Astrocyte (in vitro differentiated cells and primary cell): ENCODE data around the gene PLEKHA3. TPM values are rescaled to one million over a fixed set of nuclear protein-coding genes. Genes with fewer than 3 reads are reported as not detected.
A peak's percentile ranks its signal among the peaks of the same experiment; 100 is the strongest.
"Not testable (repeated sequence)": the region's sequence is repeated elsewhere in the genome, so short reads cannot be mapped to it uniquely, and the experiment has no call there.

ENCODE experiments used
- DNase-seq: peaks from one replicate; pipeline ENCODE4 v3.0.0-alpha.2; 2010; ENCODE audit warnings: low read depth
- FAIRE-seq: peaks from 2 replicates; lab custom pipeline; 2011; peaks lifted over from hg19 to GRCh38; lab: Jason Lieb, UNC
- H2AFZ ChIP-seq: 2 replicates; pipeline ENCODE4 v1.6.0; 2012; ENCODE audit warnings: low read depth, low read length, inconsistent platforms
- H3K27ac ChIP-seq: 2 replicates; pipeline ENCODE4 v1.5.1; 2011; ENCODE audit warnings: low read depth, low read length, inconsistent platforms
- H3K27me3 ChIP-seq: 2 replicates; pipeline ENCODE4 v1.6.0; 2011; ENCODE audit warnings: low read length, inconsistent platforms; ENCODE audit not compliant: insufficient read depth
- H3K36me3 ChIP-seq: 2 replicates; pipeline ENCODE4 v1.5.1; 2011; ENCODE audit warnings: low read length, inconsistent platforms; ENCODE audit not compliant: insufficient read depth
- H3K4me1 ChIP-seq: 2 replicates; pipeline ENCODE4 v1.5.1; 2011; ENCODE audit warnings: low read length, inconsistent platforms; ENCODE audit not compliant: insufficient read depth
- H3K4me2 ChIP-seq: 2 replicates; pipeline ENCODE4 v1.6.0; 2012; ENCODE audit warnings: low read length, inconsistent platforms
- H3K4me3 ChIP-seq: 2 replicates; pipeline ENCODE4 v1.5.1; 2011; ENCODE audit warnings: low read depth, mild to moderate bottlenecking, low read length, inconsistent platforms; ENCODE audit not compliant: insufficient read depth
- H3K79me2 ChIP-seq: 2 replicates; pipeline ENCODE4 v1.6.0; 2012; ENCODE audit warnings: mild to moderate bottlenecking, low read length, inconsistent platforms; ENCODE audit not compliant: insufficient read depth
- H3K9ac ChIP-seq: 2 replicates; pipeline ENCODE4 v1.6.0; 2012; ENCODE audit warnings: mild to moderate bottlenecking, low read length, inconsistent platforms
- H3K9me3 ChIP-seq: 2 replicates; pipeline ENCODE4 v1.5.1; 2012; ENCODE audit warnings: low read depth, mild to moderate bottlenecking, low read length, inconsistent platforms; ENCODE audit not compliant: insufficient read depth
- H4K20me1 ChIP-seq: 2 replicates; pipeline ENCODE4 v1.6.0; 2012; ENCODE audit warnings: low read length, inconsistent platforms; ENCODE audit not compliant: insufficient read depth
- H3K27ac Mint-ChIP-seq: one replicate; pipeline ENCODE4 v1.8.0; 2021; ENCODE audit warnings: mild to moderate bottlenecking, mixed read lengths; ENCODE audit not compliant: unreplicated experiment
- H3K27me3 Mint-ChIP-seq: one replicate; pipeline ENCODE4 v1.8.0; 2021; ENCODE audit warnings: low read depth, mixed read lengths; ENCODE audit not compliant: unreplicated experiment
- H3K36me3 Mint-ChIP-seq: one replicate; pipeline ENCODE4 v1.8.0; 2021; ENCODE audit warnings: low read depth, mixed read lengths; ENCODE audit not compliant: unreplicated experiment
- H3K4me1 Mint-ChIP-seq: one replicate; pipeline ENCODE4 v1.8.0; 2021; ENCODE audit warnings: low read depth, mixed read lengths; ENCODE audit not compliant: unreplicated experiment
- H3K4me3 Mint-ChIP-seq: one replicate; pipeline ENCODE4 v1.8.0; 2021; ENCODE audit warnings: mild to moderate bottlenecking, moderate library complexity, mixed read lengths; ENCODE audit not compliant: unreplicated experiment
- H3K9me3 Mint-ChIP-seq: one replicate; pipeline ENCODE4 v1.8.0; 2021; ENCODE audit warnings: mild to moderate bottlenecking, mixed read lengths; ENCODE audit not compliant: unreplicated experiment
- CTCF ChIP-seq: IDR thresholded peaks from 2 replicates; pipeline ENCODE4 v1.5.1; 2011; ENCODE audit warnings: low read depth, mild to moderate bottlenecking, inconsistent platforms, low read length, moderate library complexity; ENCODE audit not compliant: insufficient read depth
- EZH2 ChIP-seq: IDR thresholded peaks from 2 replicates; pipeline ENCODE4 v1.6.1; 2012; ENCODE audit warnings: mild to moderate bottlenecking, low read length, inconsistent platforms; ENCODE audit not compliant: insufficient read depth
- total RNA-seq: library from RNA; stranded (reverse); gene quantifications from 2 replicates; pipeline ENCODE4 v1.2.1, GENCODE V29; 2021

The PLEKHA3 gene
- total RNA-seq, 1 donor from 2014 or later = 42.1 TPM

DNA sequence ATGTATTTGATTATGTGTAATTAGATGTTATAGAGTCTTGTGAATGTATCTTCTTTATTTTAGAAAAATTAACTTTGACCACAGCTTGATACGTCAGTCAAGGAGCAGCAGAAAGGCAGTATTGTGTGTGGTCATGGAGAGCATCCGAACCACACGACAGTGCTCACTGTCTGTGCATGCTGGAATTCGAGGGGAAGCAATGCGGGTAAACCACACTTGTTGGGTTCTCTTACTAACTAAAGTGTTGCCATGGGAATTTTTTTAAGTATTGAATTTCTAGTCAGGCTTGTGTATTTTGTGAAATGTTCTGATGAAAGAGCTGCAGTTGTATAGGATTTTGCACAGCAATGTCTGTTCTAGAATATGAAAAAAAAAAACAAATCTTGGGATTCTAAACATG is 24.3 kb upstream of the PLEKHA3 start:
- no peaks in the 10 kb centered on the region for H3K9me3 ChIP-seq
- H4K20me1 ChIP-seq = no peaks in the 10 kb centered on the region
- peak overlapping the region; percentile 21 for H3K27ac ChIP-seq
- no peak overlapping the region for H3K9ac ChIP-seq
- Mint-ChIP-seq H3K36me3 (no peaks in the 10 kb centered on the region), H3K4me3 (no peak overlapping the region), H3K4me1 (peaks cover 20% of the 10 kb centered on the region), H3K27me3 (no peaks in the 10 kb centered on the region), H3K9me3 (no peaks in the 10 kb centered on the region), H3K27ac (peak overlapping the region; percentile 99)
- no peak overlapping the region for H2AFZ ChIP-seq
- H3K27me3 ChIP-seq = no peaks in the 10 kb centered on the region
- FAIRE-seq (no peak), DNase-seq (peak; percentile 79)
- H3K4me2 ChIP-seq = no peak overlapping the region
- no peaks in the 10 kb centered on the region for H3K36me3 ChIP-seq
- TF ChIP-seq EZH2 (no peak), CTCF (no peak)
- H3K79me2 ChIP-seq = peaks cover under 1% of the 10 kb centered on the region
- no peak overlapping the region for H3K4me3 ChIP-seq
- H3K4me1 ChIP-seq = peaks cover 10% of the 10 kb centered on the region

DNA sequence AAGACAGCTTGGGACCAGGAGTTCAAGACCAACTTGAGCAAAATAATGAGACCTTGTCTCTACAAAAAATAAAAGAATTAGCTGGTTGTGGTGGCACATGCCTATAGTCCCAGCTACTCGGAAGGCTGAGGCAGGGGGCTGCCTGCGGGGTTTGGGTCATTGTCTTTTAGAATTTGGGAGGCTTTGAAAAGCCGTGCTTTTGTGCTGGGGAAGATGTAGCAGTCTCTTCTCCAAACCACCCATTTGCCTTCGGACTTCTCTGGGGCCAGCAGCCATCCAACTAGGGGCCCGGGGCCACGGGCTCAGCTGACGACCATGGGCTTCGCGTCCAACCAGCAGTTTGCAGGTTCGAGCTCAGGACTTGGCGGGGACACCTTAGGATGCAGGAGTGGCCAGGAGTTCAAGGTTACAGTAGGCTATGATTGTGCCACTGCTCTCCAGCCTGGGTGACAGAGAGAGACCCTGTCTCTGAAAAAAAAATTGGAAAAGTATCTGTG is 22.8 kb upstream of the PLEKHA3 start:
- Mint-ChIP-seq H3K36me3 (no peaks in the 10 kb centered on the region), H3K4me1 (peaks cover 16% of the 10 kb centered on the region), H3K9me3 (no peaks in the 10 kb centered on the region), H3K4me3 (no peak overlapping the region), H3K27me3 (no peaks in the 10 kb centered on the region), H3K27ac (peak overlapping the region; percentile 99)
- Histone ChIP-seq H3K36me3 (no peaks in the 10 kb centered on the region), H4K20me1 (no peaks in the 10 kb centered on the region), H3K4me1 (peaks cover 3% of the 10 kb centered on the region), H3K4me3 (no peak overlapping the region), H3K9me3 (no peaks in the 10 kb centered on the region), H3K4me2 (no peak overlapping the region), H2AFZ (no peak overlapping the region), H3K27me3 (no peaks in the 10 kb centered on the region), H3K27ac (no peak overlapping the region), H3K9ac (no peak overlapping the region), H3K79me2 (no peaks in the 10 kb centered on the region)
- TF ChIP-seq EZH2 (no peak), CTCF (no peak)
- DNase-seq (no peak), FAIRE-seq (no peak)

GRCh38 chr2:178469219-178469849 is 10.9 kb upstream of the PLEKHA3 start:
- peaks cover 11% of the 10 kb centered on the region for H3K36me3 ChIP-seq
- H3K4me3 Mint-ChIP-seq = no peak overlapping the region
- peaks cover 3% of the 10 kb centered on the region for H3K79me2 ChIP-seq
- no peaks in the 10 kb centered on the region for H3K9me3 ChIP-seq
- H3K36me3 Mint-ChIP-seq = no peaks in the 10 kb centered on the region
- H3K4me1 ChIP-seq = no peaks in the 10 kb centered on the region
- TF ChIP-seq CTCF (no peak), EZH2 (no peak)
- H3K27ac Mint-ChIP-seq = no peak overlapping the region
- no peak for FAIRE-seq
- H2AFZ ChIP-seq = no peak overlapping the region
- H3K27ac ChIP-seq = no peak overlapping the region
- no peak overlapping the region for H3K9ac ChIP-seq
- H3K27me3 Mint-ChIP-seq = no peaks in the 10 kb centered on the region
- DNase-seq = no peak
- no peak overlapping the region for H3K4me3 ChIP-seq
- H3K27me3 ChIP-seq = no peaks in the 10 kb centered on the region
- peaks cover 3% of the 10 kb centered on the region for H3K4me1 Mint-ChIP-seq
- no peaks in the 10 kb centered on the region for H3K9me3 Mint-ChIP-seq
- H4K20me1 ChIP-seq = no peaks in the 10 kb centered on the region
- no peak overlapping the region for H3K4me2 ChIP-seq

DNA sequence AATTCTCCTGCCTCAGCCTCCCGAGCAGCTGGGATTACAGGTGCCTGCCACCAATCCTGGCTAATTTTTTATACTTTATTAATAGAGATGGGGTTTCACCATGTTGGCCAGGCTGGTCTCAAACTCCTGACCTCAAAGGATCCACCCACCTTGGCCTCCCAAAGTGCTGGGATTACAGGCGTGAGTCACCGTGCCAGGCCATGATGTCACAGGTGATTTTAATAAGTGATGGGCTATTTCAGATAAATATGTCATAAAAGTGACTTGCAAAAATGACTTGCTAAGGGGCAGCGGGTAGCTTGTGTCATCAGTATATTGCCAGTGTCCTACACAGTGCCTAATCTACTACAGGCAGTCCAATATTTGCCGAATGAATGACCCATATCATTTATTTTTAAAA is 8.9 kb upstream of the PLEKHA3 start:
- DNase-seq, H3K27me3 Mint-ChIP-seq, H3K4me3 Mint-ChIP-seq, H3K9me3 Mint-ChIP-seq, H3K79me2 ChIP-seq, H3K4me1 ChIP-seq, H3K27ac ChIP-seq, H3K9me3 ChIP-seq, H3K27me3 ChIP-seq, H3K36me3 ChIP-seq, FAIRE-seq, H4K20me1 ChIP-seq, H3K4me3 ChIP-seq, H2AFZ ChIP-seq, H3K27ac Mint-ChIP-seq, H3K9ac ChIP-seq, H3K4me2 ChIP-seq, H3K4me1 Mint-ChIP-seq, H3K36me3 Mint-ChIP-seq: not testable (repeated sequence)
